GM13977 (cell line): ENCODE results near the gene DMRT3.

Experiments
- DNase-seq: peaks from one replicate; pipeline ENCODE4 v3.0.0; 2012; ENCODE audit warnings: low spot score
- in situ Hi-C: fragments of 300-500 bp; cut with MboI; formaldehyde crosslinking; loops from one replicate; pipeline ENCODE4 v1.12.0; 2022; ENCODE audit warnings: low sequenced_read_pairs, low pct_unique_long_range_greater_than_20kb, mixed read lengths, inconsistent platforms; ENCODE audit not compliant: unreplicated experiment
- TF ChIP-seq, protein P1 (sequence below): IDR thresholded peaks from 2 replicates; pipeline ENCODE4 v1.5.1; 2012; ENCODE audit warnings: mild to moderate bottlenecking, control low read depth; ENCODE audit not compliant: insufficient read depth; ENCODE audit errors: extremely low read depth, missing control alignments

Gene DMRT3

DNA sequence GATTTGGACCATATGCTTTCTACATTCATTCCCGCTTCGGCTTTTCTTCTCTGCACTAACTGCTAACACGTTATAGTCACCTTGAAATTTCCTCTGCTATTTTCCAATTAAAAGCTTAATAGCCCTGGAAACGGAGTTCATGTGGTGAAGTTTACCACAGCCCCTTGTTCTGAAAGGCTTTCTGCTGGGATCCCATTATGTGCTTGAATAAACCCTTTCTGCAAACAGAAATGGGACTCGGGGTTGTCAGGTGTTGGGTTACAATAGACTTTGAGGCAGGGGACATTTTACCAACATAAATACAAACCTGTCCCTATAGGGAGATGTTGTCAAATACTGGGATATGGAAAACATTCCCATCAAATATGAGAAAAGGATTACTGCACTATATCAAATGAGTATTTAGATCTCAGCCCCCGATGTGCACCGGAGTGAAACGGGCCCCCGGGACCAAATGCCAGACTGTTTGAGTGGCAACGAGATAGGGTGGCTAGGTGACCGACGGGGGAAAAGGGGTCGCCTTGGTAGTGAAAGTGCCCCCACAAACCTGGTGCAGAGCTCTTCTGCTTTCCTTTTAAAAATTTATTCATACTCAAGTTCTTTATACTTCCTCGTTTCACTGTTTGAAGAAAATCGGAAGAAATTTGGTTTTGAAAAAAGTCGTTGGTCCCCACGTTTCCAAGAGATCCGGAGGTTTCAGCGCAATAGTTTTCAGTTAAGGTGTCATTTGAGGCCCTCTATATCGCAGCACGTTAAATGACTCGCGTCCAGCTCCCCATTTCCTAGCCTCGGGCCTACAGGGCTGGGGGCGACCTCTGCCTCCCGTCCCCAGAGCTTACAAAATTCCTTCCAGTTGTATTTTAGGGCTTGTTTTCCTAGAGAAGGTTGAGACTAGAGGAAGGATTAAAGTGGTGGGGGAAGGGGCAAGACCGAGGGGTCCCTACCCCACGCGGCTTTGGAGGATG, 2.1 kb upstream of the DMRT3 start:
- no peak for DNase-seq
- in situ Hi-C loops, result loop anchor here (10.0 kb wide), 1 partner anchor 70 kb away; no protein-coding TSS in a partner anchor
- TF ChIP-seq, protein P1, sequence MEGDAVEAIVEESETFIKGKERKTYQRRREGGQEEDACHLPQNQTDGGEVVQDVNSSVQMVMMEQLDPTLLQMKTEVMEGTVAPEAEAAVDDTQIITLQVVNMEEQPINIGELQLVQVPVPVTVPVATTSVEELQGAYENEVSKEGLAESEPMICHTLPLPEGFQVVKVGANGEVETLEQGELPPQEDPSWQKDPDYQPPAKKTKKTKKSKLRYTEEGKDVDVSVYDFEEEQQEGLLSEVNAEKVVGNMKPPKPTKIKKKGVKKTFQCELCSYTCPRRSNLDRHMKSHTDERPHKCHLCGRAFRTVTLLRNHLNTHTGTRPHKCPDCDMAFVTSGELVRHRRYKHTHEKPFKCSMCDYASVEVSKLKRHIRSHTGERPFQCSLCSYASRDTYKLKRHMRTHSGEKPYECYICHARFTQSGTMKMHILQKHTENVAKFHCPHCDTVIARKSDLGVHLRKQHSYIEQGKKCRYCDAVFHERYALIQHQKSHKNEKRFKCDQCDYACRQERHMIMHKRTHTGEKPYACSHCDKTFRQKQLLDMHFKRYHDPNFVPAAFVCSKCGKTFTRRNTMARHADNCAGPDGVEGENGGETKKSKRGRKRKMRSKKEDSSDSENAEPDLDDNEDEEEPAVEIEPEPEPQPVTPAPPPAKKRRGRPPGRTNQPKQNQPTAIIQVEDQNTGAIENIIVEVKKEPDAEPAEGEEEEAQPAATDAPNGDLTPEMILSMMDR, result no peak

DNA sequence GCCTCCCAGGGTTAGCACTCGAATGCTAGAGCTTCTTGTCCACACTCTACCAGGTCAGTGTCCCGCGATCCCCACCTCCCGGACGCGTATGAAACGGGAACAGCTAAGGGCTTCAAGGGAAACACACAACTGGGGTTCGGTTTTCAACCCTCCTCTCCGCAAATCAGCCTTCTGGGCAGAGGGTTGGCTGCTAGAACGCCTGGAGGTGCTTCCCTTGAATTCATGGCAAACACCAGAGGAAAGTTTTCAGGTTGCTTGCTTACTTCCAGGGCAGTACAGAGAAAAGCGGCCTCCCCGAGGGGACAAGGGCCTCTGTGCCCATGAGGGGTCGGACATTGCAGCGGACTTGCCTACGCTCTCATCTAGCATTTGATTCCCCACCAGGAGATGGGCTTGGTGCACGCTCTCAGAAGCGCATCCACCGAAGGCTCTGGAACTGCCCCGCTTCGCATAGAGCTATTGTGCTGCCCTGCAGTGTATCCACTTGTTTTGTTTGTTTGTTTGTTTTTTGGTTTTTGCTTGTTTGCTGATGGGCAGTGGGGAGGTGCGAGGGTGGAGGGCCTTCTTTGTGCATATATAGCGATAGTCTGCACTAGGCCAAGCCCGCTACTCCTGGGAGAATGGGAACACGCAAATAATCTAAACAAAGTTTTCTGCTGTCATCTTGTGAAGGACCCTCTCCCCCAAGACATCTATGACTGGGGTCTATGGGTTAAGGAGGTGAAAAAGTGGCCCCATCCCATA, 1.3 kb upstream of the DMRT3 start:
- TF ChIP-seq, protein P1, result no peak
- DNase-seq, result no peak
- in situ Hi-C loops, result loop anchor here (10.0 to 25.0 kb wide), 2 partner anchors 70 to 363 kb away; no protein-coding TSS in a partner anchor

DNA sequence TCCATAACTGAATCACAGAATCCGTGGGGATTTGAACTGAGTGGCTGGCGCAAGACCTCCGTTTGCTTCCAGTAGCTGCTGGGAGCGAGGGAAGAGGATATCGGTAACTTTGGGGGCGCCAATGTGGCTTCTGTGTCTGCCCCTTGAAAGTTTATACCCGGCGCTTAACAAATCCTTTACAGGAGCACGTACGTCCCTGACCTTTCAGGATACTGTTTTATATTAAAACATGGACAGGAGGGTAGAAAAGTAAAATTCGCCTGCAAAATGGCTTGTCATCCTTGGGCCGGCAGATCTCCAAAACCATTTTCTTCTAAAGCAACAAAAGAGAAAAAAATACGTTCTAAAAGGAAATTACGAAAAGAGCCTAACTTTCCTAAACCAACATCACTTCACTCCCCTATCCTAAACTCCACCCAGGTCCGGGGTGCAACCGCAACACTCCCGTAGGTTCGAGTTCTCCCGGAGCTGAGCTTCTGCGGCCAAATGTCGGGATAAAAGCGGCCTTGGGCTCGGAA, 656 bp upstream of the DMRT3 start:
- no peak for DNase-seq
- TF ChIP-seq, protein P1, result no peak
- in situ Hi-C loops, result loop anchor here (10.0 to 25.0 kb wide), 2 partner anchors 69 to 363 kb away; no protein-coding TSS in a partner anchor

DNA sequence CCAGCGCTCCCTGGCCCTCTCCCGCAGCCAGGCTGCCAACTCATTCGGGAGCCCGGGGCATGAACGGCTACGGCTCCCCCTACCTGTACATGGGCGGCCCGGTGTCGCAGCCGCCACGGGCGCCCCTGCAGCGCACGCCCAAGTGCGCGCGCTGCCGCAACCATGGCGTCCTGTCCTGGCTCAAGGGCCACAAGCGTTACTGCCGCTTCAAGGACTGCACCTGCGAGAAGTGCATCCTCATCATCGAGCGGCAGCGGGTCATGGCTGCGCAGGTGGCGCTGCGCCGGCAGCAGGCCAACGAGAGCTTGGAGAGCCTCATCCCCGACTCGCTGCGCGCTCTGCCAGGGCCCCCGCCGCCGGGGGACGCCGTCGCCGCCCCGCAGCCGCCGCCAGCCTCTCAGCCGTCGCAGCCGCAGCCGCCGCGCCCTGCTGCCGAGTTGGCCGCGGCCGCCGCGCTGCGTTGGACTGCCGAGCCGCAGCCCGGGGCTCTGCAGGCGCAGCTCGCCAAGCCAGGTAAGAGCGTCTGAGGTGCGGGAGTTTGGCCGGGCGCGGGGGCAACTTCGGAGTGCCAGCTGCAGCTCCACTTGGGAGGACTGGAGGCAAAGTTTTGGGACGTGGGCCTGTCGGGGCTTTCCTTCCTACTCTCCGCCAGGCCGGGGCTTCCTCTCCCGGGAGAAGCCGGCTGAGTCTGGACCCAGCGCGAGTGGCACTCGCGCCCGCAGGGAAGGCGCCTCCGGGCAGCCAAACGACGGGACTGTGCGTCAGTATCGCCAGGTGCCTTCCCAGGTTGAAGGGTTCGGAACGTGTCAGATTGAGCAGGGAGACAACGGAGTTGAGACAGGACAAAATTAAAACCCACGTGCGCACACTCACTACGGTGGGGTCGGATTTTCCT, 735 bp downstream of the DMRT3 start:
- DNase-seq, result no peak
- in situ Hi-C loops, result loop anchor here (10.0 to 25.0 kb wide), 2 partner anchors 68 to 365 kb away; no protein-coding TSS in a partner anchor
- TF ChIP-seq, protein P1, result no peak

DNA sequence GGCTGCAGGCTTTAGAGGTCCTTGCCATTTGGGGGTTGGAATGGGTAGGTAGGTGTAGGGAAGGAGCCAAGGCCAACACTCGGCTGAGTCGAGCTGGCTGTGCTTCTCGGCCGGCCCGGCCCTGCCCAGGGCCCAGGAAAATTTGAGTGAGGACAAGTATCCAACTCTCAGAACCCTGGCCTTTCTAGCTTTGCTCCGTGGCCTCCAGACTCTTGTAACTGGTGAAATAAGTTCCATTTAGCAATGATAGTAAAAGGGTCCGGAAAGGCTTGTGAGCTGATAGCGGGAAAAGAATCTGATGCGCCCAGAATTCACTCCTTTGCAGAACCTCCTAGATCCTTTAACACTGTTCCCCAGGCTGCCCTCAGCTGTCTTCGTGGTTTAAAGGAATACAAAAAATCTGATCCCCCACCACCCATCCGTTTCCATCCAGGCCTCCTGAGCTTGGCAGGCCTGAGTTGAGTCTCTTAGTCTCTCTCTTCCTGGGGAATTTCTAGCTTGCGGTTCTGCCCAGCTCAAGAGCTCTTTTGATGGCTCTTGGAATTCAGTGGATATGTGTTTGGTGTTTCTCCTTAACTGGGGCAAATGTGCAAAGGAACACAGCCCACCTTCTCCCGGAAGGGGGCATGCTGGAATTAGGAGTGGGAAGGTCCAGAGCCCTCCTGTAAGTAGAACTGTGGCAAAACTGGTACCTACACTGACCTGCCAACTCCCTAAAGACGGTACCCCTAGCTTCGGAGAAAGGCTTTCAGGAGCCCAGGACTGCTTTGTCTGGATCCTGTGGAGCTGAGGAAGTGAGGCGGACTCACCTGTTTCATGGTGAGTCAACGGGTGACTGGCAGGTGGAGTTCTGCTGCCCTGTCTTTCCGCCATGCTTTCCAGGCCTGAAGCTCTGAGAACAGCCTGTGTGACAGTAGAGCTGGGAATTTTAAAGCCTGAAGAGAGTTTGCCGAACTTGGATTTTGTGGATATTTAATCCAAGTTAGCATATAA, 1.7 kb downstream of the DMRT3 start:
- DNase-seq, result no peak
- in situ Hi-C loops, result loop anchor here (10.0 to 25.0 kb wide), 2 partner anchors 67 to 366 kb away; no protein-coding TSS in a partner anchor
- TF ChIP-seq, protein P1, result no peak
